ENCODE data around the gene XIST.
"Not testable (repeated sequence)": the region's sequence is repeated elsewhere in the genome, so short reads cannot be mapped to it uniquely, and the experiment has no call there.

- not testable (repeated sequence) for TF ChIP-seq REST (IDR thresholded peaks at IDR 0.05; ENCODE audit: borderline replicate concordance); CTCF (IDR thresholded peaks at IDR 0.05; ENCODE audit: poor library complexity, severe bottlenecking); POLR2AphosphoS5 (IDR thresholded peaks at IDR 0.05); EZH2 (IDR thresholded peaks at IDR 0.05; ENCODE audit: borderline replicate concordance, insufficient read depth, low read length, poor library complexity, severe bottlenecking); SMC3 (conservative IDR thresholded peaks at IDR 0.05; ENCODE audit: poor library complexity); EP300 (conservative IDR thresholded peaks at IDR 0.05; ENCODE audit: poor library complexity, severe bottlenecking); TAF1 (IDR thresholded peaks at IDR 0.05; ENCODE audit: low read depth); RAD21 (conservative IDR thresholded peaks at IDR 0.05); MXI1 (conservative IDR thresholded peaks at IDR 0.05; ENCODE audit: poor library complexity, severe bottlenecking)
Observed at GRCh38 chrX:73898315-73898714, 45.8 kb upstream of the XIST start.
